NCI-H748 treated with DMSO at 0.1 percent for 48 hours (cell line): ENCODE data around the gene HHAT.
A peak's percentile ranks its signal among the peaks of the same experiment; 100 is the strongest.

Experiments used
- DNase-seq: peaks from one replicate; lab custom pipeline; 2025; lab: John Stamatoyannopoulos, UW

HHAT gene

DNA sequence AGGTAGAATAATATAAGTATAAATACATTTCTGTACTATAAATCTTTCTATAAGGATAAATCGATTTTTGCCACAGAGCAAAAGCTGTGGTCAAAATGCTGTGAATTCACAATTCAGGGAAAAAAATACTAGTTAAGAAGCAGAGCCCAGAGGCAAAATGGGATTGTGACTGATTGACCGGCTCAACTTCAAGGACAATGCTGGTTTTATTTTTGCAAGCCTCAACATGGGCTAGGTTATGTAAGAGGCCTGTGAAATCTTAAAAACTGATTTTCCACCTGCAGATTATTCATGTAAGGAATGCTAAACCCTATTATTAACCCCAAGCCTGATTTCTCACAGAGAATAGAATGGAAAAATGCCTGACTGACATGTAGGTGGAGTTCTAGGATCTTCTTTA, 155.1 kb downstream of the HHAT start:
- no peak for DNase-seq

DNA sequence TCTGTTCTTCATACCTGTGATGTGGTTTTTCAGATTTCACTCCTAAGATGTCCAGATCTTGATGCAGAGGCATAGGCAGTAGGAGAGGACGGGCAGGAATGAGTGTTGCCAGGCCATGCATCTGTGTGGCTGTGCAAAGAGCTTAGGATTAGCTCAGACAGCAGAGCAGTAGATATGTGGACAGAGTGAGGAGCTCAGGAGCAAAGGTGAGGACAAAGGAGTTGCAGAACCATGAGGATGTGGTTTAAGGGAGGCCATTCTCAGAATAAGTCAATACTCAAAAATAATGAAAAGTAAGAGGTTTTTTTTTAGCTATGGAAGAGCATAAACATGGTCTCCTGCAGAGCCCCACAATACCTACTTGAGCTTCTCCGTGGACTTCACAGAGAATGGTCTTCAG, 158.3 kb downstream of the HHAT start:
- DNase-seq = no peak

DNA sequence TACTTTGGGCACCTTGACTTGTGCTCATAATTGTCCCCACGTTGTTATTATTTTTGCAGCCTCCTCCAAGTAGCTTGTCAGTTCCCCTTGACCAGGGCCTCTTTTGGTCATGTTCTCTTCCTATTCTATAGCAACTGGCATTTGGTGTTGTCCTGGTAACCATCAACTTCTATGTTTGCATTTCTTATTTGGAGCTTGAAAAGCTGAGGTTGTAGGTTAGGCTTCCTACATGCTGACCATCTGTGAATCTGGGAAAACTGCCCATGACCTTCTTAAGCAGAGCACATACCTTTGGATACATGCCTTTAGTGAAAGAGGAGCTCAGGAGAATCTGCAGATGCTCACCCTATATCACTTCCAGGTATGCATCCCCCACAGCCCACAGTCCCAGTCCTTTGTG, 160.8 kb downstream of the HHAT start:
- no peak for DNase-seq

DNA sequence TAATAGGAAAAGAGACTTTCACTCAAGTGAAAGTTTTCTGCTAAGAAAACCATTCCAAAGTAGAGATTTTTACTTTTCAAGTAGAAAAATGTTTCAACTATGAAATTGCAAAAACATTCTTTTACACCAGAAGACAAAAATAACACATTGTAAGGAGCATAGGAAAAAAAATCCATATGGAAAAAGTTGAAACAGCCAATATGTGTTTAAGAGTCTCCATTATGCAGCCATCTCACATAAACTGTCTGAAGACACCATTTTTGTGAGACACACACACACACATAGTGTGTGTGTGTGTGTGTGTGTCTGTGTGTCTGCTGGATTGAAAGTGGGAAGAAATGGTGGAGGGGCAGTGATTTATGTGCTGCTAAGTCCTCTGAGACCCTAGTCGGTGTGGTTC, 162.1 kb downstream of the HHAT start:
- no peak for DNase-seq

DNA sequence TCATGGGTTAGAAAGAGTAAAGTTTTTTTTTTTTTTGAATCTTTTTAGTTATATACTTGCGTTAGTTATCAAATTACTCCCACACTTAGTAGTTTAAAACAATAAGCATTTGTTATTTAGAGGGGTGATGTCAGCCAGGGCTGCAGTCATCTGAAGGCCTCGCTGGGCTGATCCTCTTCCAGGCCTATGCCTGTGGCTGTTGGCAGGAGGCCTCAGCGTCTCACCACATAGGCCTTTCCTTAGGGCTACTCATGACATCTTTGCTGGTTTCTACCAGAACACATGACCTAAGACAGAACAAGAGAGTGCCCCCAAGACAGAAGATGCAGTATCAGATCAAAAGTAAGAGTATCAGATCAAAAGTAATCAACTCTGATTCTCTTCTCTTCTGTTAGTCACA, 167.4 kb downstream of the HHAT start:
- no peak for DNase-seq

DNA sequence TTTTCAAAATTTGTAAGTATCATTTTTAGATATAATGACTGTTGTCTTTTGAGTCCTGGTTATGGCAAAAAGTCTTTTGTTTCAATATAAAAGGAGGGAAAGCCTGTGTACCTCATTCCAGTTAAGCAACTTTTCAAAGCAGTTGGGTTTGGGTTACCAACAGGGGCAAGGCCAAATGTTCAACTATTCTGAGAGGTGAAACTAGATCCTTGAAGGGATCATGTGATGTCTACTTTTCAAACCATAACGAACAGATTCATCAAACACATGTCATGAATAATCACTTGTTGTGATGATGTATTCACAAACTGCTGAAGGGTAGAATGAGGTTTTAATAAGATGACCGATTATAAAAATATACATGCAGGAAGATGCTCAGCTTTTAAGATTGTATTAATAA, 171.3 kb downstream of the HHAT start:
- no peak for DNase-seq

DNA sequence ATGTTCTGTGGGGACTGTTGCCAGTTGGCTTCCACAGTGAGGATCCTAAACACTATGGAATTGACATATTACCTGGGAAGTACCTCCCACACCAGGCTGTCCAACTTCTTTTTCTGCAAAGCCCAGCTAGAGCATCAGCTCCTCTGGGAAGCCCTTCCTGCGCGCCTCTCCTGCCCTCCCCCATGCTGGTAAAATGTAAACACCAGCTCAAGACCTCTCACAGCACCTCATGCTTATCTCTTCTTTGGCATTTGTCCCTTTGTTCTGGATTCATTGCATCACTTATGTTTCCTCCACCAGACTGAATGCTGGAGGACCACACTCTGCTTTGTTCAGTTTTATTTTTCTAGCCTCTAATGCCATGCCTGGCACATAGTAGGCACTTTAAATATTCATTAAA, 172.1 kb downstream of the HHAT start:
- DNase-seq = no peak

DNA sequence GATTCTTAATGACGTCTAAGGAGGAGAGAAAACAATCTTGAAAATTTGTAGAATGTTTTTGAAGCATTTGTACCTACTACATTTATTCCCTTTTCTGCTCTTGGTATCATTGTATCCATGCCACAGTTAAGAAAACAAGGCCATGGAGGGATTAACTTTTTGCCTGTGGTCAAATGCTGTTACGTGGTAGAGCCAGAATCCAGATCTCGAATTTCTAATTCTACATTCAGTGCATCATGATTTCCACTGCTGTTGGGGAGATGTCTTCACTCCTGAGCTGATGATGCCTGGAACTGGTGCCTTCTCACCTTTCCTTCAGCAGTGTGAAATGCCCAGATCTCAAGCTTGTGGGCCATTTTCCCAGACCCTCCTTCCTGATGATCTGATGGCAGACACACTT, 175.6 kb downstream of the HHAT start:
- no peak for DNase-seq

DNA sequence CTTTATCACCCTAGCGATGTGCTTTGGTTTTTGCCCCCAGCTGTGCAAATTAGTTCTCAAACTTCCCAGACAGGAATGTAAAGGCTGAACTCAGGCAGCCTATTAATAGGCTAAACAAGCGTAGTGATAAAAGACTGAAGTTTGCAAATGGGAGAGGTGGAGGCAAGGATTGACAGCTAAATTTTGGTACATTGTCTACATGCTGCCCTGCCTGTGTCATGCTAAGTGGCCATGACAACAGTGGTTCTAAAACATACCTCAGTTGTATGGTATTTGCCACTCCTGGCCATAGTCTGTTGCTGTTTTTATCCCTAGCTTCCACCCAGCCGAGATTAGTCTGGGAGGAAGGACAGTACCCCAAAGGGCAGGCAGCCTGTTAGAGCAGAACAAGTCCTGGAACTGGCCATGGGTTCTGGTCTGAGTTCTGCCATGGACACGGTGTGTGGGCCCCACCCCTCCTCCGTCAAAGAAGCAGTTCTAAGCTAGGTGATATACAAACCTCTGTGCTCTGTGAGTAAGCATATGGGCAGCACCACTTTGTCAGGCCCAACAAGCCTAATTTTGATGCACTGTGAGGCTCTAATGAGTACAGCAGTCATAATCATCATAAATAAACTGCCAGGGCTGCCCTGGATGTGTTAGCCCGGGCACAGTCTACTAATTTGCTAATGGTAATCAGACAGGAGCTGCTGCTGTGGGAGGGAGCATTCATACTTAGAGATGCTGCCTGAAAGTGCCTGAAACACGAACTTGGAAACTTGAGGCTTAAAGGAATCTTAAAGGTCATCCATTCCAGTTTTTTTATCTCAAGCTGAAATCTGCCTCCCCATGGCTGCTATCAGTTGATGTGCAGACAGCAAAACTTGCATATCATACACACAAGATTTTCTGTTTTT, 177.1 kb downstream of the HHAT start:
- DNase-seq = no peak

DNA sequence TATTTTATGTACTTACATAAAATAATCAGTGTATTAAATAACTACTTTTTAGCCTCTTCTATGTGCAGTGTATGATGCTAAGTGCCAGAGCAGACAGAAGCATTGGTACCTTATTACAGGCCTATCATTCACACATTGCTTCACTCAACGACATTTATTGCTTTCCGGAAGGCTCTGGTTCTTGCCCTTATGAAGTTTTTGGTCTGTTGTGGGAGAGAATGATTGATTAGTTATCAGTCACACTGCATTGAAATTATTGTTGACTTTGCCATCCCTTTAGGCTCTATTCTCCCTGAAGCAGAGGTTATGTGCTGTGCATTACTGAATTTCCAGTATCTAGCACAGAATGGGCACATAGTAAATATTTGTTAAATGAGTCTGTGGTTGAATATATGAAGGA, 178.0 kb downstream of the HHAT start:
- DNase-seq = no peak

DNA sequence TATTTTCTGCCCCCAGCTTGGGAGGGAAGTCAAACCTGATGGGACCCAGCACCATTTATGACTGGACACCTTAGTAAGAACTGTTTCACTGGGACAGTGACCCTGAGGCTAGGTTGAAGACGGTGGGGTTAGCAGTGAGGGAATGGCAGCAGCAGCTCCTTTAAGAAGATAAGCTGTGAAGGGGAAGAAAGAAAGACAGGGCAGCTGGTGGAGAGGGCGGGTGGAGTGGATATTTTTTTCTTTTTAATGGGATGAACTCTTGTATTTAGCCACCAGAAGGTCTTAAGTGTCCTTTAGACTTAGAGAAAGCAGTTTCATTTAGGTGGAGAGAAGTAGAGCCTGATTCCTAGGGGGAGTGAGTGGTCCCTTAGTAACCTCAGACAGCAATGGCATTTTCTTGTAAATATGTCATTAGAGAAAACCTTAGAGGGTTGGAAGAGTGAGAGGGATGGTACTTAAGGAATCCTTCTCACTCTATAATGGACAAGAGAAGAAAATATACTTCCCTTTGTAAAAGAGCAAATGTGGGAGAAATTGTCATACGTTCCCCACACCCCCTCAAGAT, 187.5 kb downstream of the HHAT start:
- DNase-seq = no peak

DNA sequence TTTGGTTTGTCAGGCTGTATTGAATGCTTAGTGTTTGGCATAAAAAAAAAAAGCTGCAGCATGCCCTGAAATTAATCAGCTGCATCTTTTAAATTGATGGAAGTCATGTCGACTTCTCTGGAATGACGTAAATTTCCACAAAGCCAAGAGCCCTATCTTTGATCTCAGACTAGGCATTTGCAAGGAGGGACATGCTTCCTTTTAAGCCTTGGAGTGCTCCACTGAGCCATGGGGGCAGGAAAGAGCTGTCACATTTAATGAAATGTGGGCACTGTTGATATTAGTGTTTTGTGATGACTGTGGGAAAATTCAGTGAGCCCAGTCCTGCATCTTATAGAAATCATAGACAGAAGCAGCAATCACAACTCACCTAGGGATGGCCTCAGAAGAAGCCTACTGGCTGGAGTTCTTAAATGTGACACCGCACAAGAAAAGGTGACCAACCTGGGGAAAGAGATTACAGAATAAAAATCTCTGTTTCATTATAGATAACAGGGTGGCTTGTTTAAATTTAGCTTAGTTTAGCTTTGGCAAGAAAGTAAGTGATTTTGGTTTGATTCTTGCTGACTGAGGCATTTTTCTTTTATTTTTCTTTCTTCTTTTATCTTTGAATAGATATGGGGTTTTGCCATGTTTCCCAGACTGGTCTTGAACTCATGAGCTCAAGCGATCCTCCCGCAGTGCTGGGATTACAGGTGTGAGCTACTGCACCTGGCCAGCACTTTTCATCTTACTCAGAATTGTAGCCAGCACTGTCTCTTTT, 188.2 kb downstream of the HHAT start:
- no peak for DNase-seq

DNA sequence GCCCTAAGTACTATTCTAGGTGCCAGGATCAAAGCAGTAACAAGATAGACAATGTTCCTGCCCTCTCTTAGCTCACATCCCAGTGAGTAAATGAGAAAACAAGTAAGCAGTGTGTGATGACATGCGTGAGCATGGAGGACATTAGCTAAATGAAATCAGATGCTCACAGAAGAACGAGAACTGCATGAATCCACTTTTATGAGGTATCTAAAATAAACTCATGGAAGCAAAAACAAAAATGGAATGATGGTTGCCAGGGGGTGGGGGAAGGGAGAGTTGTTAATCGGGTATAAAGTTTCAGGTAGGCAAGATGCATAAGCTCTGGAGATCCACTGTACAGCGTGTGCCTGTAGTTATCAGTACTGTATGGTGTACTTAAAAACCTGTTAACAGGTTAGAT, 195.1 kb downstream of the HHAT start:
- DNase-seq = no peak

DNA sequence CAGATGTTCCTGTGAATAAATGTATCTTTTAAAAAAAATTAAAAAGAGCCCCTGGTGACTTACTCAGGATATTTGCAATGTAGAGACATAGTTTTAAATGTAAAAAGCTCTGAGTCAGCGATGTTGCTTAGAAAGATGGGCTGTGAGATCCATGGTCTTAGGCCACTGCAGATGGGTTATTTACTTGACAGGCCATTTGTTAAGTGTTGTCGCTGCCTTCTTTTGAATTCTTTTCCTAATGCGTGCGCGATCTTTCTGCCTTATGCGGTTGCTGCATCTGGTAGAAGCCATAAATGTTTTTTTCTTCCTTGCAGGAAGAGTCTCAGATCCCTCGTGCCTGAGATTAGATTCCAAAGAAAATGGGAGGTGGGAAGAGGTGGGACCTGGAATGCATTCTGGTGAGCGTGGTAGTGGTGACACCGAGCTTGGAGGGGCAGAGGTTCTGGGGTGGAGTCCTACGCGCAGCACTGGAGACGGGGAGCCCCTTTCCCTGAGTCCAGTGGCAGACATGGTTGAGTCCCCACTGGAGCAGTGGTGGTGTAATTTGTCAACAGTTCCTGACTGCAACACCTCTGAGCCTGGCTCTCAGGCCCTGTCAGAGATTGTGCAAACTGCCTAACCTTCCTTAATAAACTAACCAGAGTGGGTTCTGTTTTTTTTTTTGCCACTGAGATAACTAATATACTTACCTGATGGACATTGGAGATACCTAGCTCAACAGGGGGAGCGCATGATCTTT, 197.2 kb downstream of the HHAT start:
- no peak for DNase-seq

DNA sequence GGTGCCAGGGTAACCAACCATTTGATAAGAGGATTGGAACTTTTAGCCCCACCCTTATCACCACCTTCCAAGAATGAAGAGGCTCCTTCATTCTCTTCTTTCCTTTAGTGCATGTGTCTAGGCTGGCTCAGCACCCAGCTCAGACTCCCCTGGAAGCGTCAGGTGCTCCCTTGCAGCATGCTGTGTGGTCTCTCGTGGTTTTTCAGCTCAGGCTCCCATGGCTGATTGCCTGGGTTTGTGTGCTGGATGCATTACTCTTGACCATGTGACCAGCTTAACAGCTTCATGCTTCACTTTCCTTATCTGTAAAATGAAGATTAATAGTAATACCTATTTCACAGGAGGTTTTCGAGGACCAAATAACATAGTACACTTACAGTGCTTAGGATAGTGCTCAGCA, 198.4 kb downstream of the HHAT start:
- DNase-seq = no peak

DNA sequence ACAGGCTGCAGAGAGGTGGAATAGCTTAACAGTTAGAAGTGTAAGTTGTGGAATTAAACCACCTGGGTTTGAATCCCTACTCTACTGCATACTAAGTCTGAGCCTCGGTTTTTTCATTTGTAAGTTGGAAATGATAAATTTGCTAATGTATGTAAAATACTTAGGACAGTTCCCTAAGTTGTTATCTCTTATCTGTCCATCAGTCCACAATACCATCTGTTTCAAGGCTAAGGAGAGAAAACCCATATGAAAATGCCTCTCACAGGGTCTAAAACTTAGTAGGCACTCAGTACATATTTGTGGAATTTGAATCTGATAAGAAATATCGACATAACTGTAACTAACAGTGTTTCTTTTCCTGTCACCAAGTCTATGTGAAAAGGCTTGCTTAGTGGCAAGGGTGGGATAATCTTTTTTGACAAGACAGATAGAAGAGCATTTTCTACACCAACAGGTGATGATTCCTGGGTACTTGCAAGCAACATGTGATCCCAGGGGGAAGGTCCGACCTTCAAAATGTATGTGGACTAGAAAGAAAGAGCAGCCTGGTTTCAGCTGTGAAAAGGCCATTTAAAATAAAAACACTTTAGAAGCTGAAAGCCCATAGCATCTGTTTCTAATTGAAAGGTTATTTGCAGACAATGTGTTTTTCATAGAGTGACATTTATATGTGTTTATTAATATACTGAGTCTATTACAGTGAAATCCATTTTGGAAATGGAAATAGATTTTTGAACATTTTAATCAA, 202.9 kb downstream of the HHAT start:
- DNase-seq = no peak

DNA sequence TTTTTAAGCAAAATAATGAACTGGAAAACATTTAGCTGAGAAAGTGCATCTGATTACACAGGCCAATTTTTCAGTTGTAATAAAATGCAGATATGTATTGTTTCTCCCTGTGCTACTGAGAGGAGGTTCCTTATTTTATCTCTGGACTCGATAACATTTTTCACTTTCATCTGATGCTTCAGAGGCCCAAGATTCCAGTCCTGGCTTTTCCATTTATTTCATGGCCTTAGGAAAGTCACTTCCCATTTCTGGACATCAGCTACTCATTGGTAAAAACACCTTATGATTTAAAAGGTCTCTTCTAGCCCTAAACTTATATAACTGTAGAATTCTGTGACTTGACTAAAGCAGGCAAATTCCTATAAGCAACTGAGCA, 203.5 kb downstream of the HHAT start:
- DNase-seq = no peak

DNA sequence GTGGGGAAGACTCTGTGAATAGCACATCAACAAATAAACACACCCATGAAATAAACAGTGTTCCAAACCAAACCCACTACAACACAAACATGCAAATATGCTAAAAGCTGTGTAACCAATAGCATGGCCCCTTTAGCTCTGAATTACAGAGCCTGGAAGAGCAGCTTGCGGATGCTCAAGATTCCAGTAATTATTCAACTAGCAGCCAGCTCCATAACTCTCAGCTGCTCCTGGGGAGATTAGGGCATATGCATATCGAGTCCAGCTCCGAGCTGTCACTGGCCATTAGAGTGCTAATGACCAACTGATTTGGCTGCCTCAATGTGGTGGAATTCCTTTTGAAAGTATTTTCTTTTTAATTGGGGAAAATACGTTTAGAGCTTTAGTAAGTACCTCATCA, 207.1 kb downstream of the HHAT start:
- DNase-seq = no peak

DNA sequence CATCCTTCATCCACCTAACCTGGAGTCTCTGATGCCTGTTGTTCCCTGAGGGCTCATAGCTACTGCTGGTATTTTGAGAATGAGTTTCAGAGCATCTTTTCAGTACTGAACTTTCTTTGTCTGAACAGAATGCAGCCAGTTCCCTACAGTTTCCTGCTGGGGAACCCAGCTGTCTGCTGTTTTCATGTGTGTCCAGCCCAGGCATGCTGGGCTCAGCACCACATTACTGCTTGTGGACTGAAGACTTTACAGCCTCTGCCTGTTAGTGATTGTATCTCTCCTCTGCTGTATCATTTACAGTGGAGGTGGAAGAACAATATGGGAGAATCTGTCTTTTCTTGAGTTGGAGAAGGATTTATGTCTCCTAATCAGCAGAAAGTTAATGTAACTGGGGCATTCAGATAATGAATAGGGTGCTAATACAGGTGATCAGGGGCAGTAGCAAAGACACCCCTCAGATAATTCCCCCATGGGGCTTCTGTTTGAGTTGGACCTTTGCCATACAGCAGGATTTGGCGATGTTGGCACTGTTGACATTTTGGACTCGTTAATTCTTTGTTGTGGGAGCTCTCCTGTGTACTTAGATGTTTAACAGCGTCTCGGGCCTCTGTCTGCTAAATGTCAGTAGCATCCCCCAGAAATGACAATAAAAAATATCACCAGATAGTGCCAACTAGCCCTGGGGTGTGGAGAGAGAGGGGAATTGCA, 207.7 kb downstream of the HHAT start:
- peak; percentile 84 for DNase-seq

DNA sequence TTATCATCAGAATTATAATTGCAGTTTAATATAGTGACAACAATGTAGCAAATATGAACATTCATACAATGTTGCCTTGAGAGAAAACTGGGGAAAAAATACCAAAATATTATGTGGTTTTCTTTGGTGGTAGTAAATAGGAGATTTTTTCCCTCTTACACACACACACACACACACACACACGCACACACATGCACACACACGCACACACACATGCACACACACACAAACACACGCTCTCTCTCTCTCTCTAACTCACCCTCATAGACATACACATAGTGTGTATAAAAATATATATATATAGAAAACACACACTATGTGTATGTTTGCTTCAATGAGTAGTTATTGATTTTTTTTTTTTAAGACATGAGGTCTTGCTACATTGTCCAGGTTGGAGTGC, 211.6 kb downstream of the HHAT start:
- DNase-seq = no peak

DNA sequence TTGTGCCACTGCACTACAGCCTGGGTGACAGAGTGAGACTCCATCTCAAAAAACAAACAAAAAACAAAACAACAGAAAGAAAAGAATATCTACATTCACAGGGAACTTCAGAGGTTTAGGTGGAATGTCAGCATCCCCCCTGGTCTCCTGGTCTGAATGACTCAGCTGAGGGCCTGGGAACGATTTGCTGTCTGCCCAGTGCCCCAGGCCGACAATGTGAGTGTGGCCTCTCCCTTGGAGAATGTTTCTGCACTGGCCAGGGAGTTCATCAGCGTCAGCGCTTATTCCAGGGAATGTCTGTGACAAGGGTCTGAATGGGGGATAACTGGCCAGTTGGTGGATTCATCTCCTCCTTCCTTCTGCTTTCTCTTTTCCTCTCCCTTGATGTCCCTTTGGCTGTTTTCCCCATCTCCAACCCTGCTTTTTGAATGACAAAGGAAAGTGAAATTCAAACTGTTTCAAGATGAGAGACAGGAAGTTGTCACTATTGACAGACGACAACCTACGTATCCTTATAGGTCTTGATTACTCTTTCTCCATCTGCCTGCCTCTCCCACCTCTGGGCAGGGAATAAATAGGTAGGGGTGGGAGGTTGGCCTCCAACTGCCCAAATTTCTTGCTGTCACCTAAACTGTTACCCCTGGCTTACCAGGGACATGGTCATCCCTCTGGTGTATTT, 213.1 kb downstream of the HHAT start:
- DNase-seq = no peak
